HG03060 (cell line): ENCODE measurements around the gene POGK.

Experiments
- ATAC-seq: cut with Tn5 transposase; IDR thresholded peaks from one replicate; pipeline ENCODE4 v1.9.1; 2021; ENCODE audit warnings: low read depth, moderate number of reproducible peaks; ENCODE audit not compliant: unreplicated experiment

Gene POGK

DNA sequence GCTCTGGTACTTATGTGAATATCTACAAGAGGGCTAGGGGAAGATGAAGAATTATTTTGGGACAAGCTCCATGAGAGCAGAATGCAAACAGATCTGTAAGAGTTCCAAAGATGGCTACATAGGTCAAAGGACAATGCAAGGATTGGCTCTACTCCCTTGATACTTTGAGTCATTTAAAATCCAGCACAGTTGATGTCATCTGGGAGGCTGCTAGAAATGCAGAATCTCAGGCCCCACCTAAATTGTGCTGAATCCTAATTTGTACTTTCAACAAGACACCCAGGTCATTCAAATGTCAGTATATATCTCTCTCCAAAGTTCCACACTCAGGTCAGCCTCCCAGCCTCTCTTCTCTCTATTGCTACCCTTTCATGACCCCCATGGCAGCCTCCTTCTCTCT lies 60.5 kb downstream of the POGK start:
- no peak for ATAC-seq

DNA sequence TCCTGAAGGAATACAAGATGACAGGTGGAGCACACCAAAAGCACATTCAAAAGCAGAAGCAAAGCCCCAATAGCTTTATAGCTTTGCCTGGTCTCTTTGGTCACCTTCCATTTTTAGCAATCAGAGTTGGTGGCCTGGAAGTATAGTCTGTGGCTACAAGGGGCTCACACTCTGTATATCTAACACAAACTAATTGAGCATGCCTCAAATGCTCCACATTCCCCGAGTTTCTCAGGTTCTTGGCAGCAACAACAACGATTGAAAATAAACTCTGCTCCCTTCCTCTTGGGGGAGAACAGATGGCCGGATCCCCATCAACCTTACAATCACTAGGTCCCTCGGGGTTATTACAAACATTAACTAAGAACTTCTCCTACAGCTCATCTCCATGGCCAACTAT lies 61.7 kb downstream of the POGK start:
- ATAC-seq, result no peak

DNA sequence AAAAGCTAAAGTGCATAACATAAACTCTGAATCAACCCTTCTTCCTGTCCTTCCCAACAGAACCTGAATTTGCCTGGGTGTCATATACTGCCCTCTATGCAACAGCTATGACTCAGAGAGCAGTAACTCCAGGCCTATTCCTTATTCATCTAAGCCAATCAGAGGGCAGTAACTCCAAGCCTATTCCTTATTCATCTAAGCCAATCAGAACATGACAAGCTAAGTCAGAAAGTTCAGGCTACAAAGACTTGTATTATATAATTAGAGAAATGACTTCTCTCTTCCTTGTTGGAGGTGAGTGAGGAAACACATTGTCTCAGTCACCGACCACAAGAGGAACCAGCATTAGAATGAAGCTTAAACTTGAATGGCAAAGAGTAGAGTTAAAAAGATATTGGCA lies 63.0 kb downstream of the POGK start:
- no peak for ATAC-seq

- ATAC-seq, result no peak
Measured at GRCh38 chr1:166903232-166903631, 64.0 kb downstream of the POGK start.

DNA sequence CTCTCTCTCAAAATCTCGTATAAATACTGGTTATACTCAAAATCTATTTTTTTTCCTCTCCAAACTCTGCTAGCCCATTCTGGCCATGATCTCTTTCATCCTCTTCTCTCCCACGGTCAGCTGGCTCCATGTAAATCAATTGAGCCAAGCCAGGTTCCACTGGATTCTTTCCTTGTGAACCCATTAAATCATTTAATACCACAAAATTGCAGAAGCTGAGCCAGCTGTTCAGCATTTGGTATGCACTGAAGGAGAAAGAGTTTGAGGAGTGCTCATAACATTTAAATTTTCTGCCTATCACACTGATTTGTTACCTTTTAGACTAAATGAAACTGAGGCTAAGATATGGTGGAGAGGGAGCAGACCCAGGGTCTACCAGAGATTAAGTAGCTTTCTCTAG lies 65.9 kb downstream of the POGK start:
- ATAC-seq, result no peak

- no peak for ATAC-seq
Measured at GRCh38 chr1:166905900-166906299, 66.6 kb downstream of the POGK start.
